Duodenal mucosa (tissue), 2 donors: ENCODE data around the gene LRG1.
A peak's percentile ranks its signal among the peaks of the same experiment; 100 is the strongest.

Experiments
- H3K27ac ChIP-seq: one replicate; pipeline ENCODE4 v1.7.0; 2013; ENCODE audit warnings: low read depth, low read length
- H3K27me3 ChIP-seq, 2 donors: one replicate each; pipeline ENCODE4 v1.7.0; 2013; ENCODE audit warnings: low read length in 2 of 2, control low read depth in 1 of 2; ENCODE audit not compliant: insufficient read depth in 2 of 2, control insufficient read depth in 1 of 2
- H3K36me3 ChIP-seq, 2 donors: one replicate each; pipeline ENCODE4 v1.7.0; 2013; ENCODE audit warnings: low read length in 2 of 2, control low read depth in 1 of 2; ENCODE audit not compliant: insufficient read depth in 2 of 2, control insufficient read depth in 1 of 2
- H3K4me1 ChIP-seq, 2 donors: one replicate each; pipeline ENCODE4 v1.7.0; 2013; ENCODE audit warnings: low read length in 2 of 2, control low read depth in 1 of 2; ENCODE audit not compliant: insufficient read depth in 2 of 2, control insufficient read depth in 1 of 2
- H3K4me3 ChIP-seq, 2 donors: one replicate each; pipeline ENCODE4 v1.7.0; 2013; ENCODE audit warnings: low read length in 2 of 2, low read depth in 1 of 2
- H3K9ac ChIP-seq, 2 donors: one replicate each; pipeline ENCODE4 v1.7.0; 2013; ENCODE audit warnings: low read length in 2 of 2, low read depth in 1 of 2
- H3K9me3 ChIP-seq, 2 donors: one replicate each; pipeline ENCODE4 v1.7.0; 2013; ENCODE audit warnings: low read length in 2 of 2, control low read depth in 1 of 2; ENCODE audit not compliant: control insufficient read depth in 1 of 2

LRG1 gene, protein sequence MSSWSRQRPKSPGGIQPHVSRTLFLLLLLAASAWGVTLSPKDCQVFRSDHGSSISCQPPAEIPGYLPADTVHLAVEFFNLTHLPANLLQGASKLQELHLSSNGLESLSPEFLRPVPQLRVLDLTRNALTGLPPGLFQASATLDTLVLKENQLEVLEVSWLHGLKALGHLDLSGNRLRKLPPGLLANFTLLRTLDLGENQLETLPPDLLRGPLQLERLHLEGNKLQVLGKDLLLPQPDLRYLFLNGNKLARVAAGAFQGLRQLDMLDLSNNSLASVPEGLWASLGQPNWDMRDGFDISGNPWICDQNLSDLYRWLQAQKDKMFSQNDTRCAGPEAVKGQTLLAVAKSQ

GRCh38 chr19:4539693-4540581 lies at the start of gene LRG1:
Gene LRG1, minus strand, starts transcription at chr19:4540036. Its CDS starts 23 bp downstream, at chr19:4540013.
- Histone ChIP-seq H3K36me3 (no peaks in the 10 kb centered on the region), H3K9me3 (no peaks in the 10 kb centered on the region), H3K4me1 (peaks cover 13 to 28% of the 10 kb centered on the region in 2 donors), H3K27me3 (no peaks in the 10 kb centered on the region), H3K9ac (peak within 1 kb of the TSS; percentile 52 to 54), H3K4me3 (peak within 1 kb of the TSS; percentile 38 to 57), H3K27ac (peak within 1 kb of the TSS; percentile 26)

DNA sequence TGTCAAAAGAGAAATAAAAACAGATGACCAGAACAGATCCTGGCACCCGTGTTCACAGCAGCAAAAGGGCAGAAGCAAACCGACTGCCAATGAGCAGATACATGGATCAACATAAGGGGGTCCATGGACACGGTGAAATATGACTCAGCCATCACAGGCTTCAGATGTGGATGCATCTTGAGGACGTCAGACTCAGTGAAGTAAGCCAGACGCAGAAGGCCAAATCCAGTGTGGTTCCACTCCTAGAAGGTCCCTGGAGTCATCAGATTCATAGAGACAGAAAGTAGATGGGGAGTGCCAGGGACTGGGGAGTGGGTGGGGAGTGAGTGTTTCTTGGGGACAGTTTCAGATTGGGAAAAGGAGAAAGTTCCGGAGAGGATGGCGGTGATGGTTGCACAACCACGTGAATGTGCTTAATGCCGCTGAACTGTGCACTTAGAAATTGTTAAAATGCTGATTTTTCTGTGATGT lies 48.5 kb upstream of the LRG1 start:
- Histone ChIP-seq H3K4me3 (no peak overlapping the region), H3K9ac (no peak overlapping the region), H3K4me1 (peaks cover 0 to 4% of the 10 kb centered on the region in 2 donors), H3K27me3 (peaks cover 27 to 47% of the 10 kb centered on the region in 2 donors), H3K36me3 (no peaks in the 10 kb centered on the region), H3K9me3 (no peaks in the 10 kb centered on the region), H3K27ac (no peak overlapping the region)

DNA sequence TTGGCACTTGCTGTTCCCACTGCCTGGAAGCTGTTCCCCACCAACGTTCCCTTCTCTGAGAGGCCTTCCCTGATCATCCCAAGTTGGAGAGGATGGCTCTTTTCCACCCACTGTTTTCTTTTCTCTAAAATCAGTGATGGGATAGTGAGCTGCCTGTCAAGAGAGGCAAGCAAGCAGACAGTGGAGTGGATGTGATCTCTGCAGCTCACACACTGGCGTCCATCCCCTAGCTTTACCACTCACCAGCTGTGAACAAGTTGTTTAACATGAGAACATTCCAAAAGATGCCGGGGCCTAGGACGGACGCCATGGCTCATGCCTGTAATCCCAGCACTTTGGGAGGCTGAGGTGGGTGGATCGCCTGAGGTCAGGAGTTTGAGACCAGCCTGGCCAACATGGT lies 47.7 kb upstream of the LRG1 start:
- peaks cover 34 to 48% of the 10 kb centered on the region in 2 donors for H3K27me3 ChIP-seq
- H3K9me3 ChIP-seq: no peaks in the 10 kb centered on the region
- no peak overlapping the region for H3K4me3 ChIP-seq
- no peak overlapping the region for H3K9ac ChIP-seq
- no peaks in the 10 kb centered on the region for H3K36me3 ChIP-seq
- no peak overlapping the region for H3K27ac ChIP-seq
- H3K4me1 ChIP-seq: peaks cover 0 to 4% of the 10 kb centered on the region in 2 donors

- Histone ChIP-seq H3K4me1 (peaks cover 0 to 4% of the 10 kb centered on the region in 2 donors), H3K27me3 (peaks cover 43 to 53% of the 10 kb centered on the region in 2 donors), H3K9me3 (no peaks in the 10 kb centered on the region), H3K27ac (no peak overlapping the region), H3K36me3 (no peaks in the 10 kb centered on the region), H3K4me3 (no peak overlapping the region), H3K9ac (no peak overlapping the region)
Measured at GRCh38 chr19:4586691-4587090, 46.9 kb upstream of the LRG1 start.

DNA sequence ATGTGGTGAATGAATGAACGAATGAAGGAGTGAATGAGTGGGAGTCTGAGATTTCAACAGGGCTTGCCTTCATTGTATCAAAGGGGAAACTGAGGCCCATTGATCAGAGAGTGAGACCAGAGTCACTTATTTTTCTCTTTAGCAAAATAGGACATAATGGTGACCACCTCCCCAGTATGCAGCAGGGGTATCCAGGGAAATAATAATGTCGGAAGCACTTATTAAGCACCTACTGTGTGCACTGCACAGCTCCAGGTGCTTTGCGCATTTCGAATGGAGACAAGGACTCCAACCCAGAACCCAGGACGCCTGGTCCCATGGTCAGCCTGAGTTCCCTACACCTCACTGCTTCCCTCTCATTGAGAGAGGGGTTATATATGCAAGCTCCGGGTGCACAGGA lies 46.4 kb upstream of the LRG1 start:
- Histone ChIP-seq H3K4me3 (no peak overlapping the region), H3K9me3 (no peaks in the 10 kb centered on the region), H3K36me3 (no peaks in the 10 kb centered on the region), H3K27ac (no peak overlapping the region), H3K27me3 (peaks cover 43 to 54% of the 10 kb centered on the region in 2 donors), H3K9ac (no peak overlapping the region), H3K4me1 (peaks cover 0 to 4% of the 10 kb centered on the region in 2 donors)

- no peaks in the 10 kb centered on the region for H3K36me3 ChIP-seq
- no peaks in the 10 kb centered on the region for H3K9me3 ChIP-seq
- peaks cover 43 to 54% of the 10 kb centered on the region in 2 donors for H3K27me3 ChIP-seq
- no peak overlapping the region for H3K27ac ChIP-seq
- H3K4me3 ChIP-seq: no peak overlapping the region
- no peak overlapping the region for H3K9ac ChIP-seq
- H3K4me1 ChIP-seq: peaks cover 0 to 4% of the 10 kb centered on the region in 2 donors
Measured at GRCh38 chr19:4585556-4585955, 45.7 kb upstream of the LRG1 start.

- Histone ChIP-seq H3K9ac (no peak overlapping the region), H3K4me3 (peak overlapping the region; percentile 22 to 36), H3K9me3 (no peaks in the 10 kb centered on the region), H3K4me1 (peaks cover 0 to 4% of the 10 kb centered on the region in 2 donors), H3K27me3 (peaks cover 47 to 59% of the 10 kb centered on the region in 2 donors), H3K36me3 (no peaks in the 10 kb centered on the region), H3K27ac (no peak overlapping the region)
Measured at GRCh38 chr19:4584670-4585460, 45.0 kb upstream of the LRG1 start.

DNA sequence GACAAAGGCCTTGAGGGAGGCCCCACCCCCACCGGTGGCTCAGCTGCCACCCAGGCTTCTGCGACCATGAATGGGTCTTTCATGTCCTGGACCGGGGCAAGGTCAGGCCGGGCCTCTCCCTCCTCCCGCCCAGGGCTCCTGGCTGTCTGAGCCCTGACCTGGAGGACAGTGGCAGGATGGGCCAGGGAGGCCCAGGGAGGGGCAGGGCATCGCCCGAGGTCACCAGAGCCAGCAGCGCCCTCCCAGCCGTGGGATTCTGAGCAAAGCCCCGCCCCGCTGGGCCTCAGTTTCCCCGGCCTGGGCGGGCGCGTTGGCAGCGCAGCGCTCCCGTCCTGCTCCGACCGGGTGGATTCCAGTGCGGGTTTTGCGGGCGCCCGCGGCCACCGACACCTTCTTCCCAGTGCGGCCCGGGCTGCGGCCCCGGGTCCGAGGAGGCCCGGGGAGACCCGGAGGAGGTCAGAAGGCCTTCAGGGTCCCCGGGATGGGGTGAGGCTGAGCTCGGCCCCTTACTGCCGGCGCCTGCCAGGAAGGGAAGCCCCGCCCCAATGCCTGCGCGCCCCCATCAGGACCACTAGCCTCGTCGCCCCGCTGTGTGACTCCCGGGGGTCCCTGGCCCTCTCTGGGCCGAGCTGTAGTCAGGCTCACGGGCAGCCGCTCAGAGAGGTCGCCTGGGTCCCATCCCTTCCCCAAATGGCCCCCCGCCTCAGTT lies 44.3 kb upstream of the LRG1 start:
- peak overlapping the region; percentile 22 to 36 for H3K4me3 ChIP-seq
- H3K4me1 ChIP-seq: peaks cover 0 to 4% of the 10 kb centered on the region in 2 donors
- peaks cover 54 to 62% of the 10 kb centered on the region in 2 donors for H3K27me3 ChIP-seq
- H3K36me3 ChIP-seq: no peaks in the 10 kb centered on the region
- no peak overlapping the region for H3K27ac ChIP-seq
- H3K9me3 ChIP-seq: no peaks in the 10 kb centered on the region
- H3K9ac ChIP-seq: no peak overlapping the region
